Activated CD4-positive, CD25-positive, alpha-beta regulatory T cell treated with anti-CD3 and anti-CD28 coated beads, Interleukin-2, amount 50 U/mL, for 24 hours (primary cell): ENCODE results near the gene IFNA17.
A peak's percentile ranks its signal among the peaks of the same experiment; 100 is the strongest.
"Not testable (repeated sequence)": the region's sequence is repeated elsewhere in the genome, so short reads cannot be mapped to it uniquely, and the experiment has no call there.

ENCODE experiments used
- ATAC-seq, 2 donors: fragments of 150-1000 bp; cut with Tn5 transposase; one replicate each; pipeline ENCODE4 v1.10.0; 2021; ENCODE audit warnings: mild to moderate bottlenecking in 1 of 2, moderate library complexity in 1 of 2

Gene IFNA17

DNA sequence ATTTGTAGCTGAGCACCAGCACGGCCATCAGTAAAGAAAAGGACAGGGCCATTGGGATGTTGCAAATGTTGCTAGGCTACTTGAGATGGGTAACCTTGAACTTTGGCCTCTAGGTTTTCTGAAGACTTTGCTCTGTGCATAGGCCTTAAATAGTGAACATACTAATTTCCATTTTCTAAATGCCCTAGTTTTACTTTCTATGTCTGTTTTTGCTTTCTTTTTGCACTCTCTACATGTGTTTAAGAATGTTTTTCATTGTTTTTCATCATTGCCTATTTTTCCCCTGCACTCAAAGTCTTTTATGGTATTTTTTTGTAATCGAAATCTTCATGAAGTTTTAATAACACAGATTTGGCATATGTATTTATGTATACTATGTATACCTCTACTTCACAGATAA, at the start of gene IFNA17:
Gene IFNA17, minus strand, starts transcription at position 101 of the 400 bp plus-strand sequence. Its CDS starts 49 bp downstream, at position 52.
- no peak for ATAC-seq

DNA sequence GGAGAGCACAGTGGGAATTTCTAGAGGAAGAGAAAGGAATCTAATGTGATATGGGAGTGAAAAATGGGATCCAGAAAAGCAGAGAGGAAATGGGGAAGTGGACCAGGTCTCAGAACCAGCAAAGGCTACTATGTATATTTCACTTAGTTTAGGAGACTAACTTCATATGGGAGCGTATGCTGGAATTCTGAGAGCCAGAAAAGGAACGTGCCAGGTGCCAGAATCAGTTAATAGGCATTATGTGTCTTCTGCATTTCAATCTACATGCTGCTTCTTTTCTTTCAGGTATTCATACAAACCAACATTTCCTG, 40.3 kb upstream of the IFNA17 start:
- ATAC-seq = no peak

DNA sequence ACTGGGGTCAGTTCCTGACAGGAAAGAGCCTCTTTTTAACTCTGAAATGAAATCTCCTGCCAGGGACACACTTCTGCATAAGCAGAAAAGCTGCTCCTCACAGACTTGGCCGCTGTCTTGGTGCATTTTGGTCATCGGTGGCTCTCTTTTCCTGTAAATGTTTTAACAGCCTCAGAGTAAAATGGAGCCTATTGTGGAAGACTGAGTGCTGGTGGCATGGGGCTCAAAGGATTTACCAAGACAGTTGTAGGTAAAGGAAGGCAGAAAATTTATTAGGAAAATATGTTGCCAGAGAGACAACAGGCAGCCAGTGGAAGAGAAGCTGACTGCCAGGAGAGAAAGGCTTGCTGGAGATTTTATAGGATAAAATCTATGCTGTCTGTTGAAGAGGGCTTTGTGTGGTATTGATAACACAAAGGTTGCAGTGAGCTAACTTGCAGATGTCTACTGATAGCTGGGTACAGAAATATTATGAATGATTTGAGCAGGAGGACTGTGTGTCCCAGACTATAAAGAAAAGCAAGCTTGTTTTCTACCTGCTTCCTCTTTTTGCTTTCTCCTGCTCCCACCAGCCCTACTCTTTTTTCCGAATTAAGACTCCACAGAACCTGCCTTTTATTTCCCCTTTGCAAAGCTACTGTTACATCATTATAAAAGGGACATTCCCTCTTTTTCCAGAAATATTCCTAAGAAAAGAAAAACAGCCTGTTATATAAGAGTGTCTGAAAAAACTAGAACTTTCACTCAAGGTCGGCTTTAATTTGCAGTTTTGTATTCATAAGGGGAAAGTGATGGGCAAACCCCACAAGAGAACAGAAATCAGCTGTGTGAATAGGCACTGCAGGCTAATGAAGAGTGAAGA, 39.7 kb upstream of the IFNA17 start:
- no peak for ATAC-seq

DNA sequence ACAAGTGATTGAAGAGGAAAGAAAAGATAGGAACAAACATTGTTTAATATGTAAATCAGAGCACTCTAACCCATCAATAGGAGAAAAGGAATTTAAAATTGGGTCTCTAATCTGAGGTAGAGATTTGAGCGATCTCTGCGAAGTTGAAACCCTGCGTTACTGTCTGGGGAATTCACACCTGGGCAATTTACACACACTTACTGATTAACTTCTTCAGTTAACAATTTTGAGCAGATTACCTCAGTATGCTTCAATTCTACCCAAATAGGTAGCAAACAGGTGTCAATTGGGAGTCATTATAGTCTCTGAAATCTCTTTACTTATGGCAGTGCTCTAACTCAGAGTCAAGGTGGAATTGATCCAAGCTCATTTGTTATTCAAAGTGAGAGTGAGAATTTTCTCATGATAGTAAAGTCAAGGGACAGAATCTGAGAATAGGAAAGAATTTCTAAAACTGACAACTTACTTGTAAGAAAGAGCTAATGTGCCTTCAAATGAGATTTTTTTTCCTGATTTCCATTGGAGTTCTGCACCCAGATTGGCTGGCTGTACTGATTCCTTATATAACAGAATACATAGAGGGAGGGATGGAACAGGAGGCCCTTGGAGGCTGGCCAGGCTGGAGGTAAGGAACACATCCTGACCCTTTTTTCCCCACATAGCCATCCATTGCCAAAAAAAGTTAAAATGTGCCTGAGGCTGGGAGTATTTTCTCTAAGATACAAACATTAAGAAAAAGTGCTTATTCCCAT, 38.9 kb upstream of the IFNA17 start:
- no peak for ATAC-seq

DNA sequence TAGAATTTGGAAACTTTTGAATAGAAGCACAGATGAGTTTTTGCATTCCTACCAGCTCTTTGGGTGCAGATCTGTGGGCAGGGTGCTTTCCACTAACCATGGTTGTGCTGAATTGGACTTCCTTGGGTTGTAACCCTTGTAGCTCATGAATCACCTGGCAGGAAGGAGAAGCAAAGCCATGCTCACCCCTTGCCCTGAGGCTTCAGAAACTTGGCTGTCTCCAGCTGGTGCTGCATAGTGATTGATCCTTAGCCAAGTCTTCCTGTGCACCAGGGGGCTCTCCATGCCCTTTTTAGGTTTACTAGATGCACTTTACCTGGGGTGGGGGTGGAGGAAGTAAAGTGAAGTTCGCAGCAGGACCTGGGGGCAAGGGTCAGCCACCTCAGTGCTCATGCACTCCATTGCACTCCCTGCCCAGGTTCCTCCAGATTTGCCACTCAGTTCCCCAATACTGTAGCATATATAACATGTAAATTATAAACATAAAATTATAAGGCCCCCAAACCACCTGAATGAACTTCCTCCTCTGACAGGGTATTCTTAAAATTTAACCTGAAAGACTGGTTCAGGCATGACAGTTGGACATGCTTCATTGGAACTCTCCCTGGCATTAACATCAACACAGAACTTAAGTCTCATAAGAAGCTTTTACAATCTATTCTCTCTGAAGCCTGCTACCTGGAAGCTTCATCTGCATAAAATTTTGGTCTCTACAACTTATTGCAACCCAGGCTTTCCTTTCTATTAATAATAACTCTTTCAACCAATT, 37.6 kb upstream of the IFNA17 start:
- no peak for ATAC-seq

DNA sequence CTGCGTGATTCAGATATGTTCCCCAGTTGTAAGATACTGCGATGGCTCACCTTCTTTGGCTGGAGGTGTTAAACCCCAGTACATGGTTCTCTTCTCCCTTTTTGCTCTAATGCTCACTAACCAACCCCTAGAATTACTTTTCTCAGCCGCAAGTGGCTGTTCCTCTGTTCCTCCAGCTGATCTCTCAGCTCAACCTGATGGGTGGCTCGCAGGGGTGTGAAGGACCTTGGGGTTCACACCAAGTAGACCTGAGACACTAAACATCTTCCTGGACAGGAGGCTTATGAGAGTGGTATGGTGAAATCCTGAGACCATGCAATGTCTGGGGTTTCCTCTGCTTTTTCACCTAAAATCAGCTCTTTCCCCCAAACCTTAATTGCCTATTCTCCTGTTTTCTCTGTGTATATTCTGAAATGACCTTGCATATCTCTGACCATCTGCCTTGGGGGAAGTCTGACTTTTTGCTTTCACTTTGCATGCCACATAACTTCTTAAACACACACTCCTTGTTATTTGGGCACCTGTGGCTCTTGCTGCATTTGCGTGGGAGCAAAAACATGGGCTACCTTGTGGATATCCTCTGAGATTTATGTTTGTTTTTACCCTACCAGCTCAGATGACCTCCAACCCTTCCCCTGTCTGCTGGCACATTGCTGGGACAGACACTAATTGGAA, 27.7 kb upstream of the IFNA17 start:
- no peak for ATAC-seq

DNA sequence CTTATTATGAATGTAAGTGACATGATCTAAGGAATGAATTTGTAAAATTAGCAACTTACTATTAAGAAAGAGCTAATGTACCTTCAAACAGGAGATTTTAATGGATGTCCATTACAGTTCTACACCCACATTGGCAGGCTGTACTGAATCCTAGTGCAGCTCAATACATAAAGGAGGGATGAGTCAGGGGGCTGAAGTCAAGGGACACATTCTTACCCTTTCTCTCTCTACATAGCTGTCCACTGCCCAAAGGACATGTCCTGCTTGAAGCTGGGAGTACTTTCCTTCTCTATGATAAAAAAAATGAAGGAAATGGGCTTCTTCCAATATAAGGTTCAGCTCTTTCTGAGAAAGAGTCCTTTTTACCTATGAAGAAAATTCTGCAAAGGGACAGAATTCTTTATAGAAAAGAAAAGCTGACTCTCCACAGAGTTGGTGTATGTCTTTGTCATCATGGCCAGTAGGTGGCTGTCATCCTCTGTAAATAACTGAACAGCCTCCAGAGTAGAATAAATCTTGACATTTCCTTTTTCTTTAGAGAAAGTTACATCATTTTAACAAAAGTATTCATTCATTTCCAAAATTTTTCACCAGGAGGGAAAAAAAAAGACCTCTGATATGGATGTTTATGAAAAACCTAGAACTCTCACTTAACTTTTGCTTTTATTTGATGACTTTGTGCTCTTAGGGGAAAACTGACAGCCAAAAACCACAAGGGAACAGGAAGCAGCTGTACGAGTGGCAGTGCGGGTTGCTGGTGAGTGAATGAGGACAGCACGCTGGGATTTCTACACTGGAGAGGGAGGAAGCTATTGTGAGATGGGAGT, 24.9 kb upstream of the IFNA17 start:
- no peak for ATAC-seq

DNA sequence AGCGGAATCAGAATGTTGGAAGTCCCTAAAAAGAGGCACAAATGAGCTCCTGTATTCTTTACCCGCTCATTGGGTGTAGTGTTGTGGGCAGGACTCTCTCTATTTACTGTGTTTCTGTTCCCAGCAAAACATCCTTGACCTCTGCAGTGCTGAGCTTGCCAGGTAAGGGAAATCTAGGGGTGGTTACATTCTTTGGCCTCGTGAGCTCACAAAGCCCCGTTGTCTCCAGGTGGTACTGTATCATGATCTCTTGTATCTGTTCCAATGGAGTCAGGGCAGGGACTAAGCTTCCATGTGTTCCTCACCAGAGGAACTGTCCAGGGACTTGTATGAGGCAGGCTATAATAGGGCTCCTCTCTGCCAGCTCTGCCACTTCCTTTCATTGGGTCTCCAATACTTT, 23.6 kb upstream of the IFNA17 start:
- ATAC-seq = no peak

DNA sequence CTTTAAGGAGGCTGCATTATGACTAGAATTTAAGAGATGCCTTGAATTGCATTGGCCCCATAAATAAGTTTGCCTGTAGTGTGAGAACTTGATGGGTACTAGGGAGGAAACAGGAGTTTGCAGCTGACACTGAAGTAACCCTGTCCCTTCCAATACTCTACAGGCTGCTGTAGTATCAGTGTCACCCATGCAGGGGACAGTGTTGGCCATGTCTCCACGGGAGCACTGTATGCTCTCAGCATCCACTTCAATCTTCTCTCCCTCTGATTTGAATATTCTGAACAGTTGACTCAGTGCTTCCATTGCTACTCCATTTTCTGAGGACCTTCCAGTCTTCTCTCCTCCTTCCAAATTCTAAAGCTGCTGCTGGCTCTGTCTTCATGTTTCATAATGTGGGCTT, 23.2 kb upstream of the IFNA17 start:
- no peak for ATAC-seq

DNA sequence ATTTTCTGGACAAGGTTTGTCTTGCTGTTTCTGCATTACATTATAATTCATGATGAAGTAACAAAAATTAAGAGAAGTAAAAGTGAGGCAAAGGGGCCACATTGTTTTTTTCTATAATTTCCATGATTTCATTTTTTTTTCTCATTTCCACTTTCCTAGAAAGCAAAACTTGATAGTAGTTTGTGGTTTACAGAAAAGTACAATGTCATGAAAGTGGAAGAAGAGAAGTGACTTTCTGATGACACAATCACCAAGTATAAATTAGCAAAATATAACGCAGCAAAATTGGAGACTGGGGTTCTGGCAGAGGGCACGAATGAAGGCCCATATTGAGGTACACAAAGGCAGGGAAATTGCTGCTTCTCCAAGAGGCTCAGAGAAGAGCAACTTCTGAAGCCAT, 16.8 kb upstream of the IFNA17 start:
- ATAC-seq = no peak

DNA sequence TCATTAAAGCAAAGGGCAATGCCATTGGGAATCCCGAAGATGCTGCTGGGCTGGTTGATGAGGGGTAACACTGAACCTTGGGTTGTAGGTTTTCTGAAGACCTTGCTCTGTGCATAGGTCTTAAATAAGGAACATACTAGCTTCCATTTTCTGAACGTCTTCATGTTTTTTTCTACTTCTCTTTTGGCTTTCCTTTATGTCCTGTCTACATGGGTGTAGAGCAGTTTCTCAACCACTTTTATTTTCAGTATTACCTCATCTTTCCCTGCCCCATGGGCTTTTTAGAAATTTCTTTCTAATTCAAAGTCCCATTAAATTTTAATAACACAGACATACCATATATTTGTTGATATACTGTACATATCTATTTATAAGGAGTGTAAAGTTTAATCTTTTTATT, 11.9 kb upstream of the IFNA17 start, which contains the start of gene IFNA14:
Gene IFNA14, minus strand, starts transcription at position 95 of the 400 bp plus-strand sequence. Its CDS starts 70 bp downstream, at position 25.
- no peak for ATAC-seq

DNA sequence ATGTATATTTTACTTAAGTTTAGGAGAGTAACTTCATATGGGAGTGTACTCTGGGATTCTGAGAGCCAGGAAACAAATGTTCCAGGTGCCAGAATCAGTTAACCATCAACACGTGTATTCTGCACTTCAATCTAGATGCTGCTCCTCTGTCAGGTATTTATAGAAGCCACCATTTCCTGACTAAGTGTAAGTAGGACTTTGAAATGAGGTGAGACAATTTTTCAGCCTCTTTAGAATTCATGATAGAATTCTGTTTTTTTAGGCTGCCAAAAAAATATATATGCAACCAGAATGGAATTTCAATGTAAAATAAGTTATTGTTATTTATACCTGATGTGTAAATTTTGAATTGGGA, 8.3 kb upstream of the IFNA17 start:
- not testable (repeated sequence) for ATAC-seq

DNA sequence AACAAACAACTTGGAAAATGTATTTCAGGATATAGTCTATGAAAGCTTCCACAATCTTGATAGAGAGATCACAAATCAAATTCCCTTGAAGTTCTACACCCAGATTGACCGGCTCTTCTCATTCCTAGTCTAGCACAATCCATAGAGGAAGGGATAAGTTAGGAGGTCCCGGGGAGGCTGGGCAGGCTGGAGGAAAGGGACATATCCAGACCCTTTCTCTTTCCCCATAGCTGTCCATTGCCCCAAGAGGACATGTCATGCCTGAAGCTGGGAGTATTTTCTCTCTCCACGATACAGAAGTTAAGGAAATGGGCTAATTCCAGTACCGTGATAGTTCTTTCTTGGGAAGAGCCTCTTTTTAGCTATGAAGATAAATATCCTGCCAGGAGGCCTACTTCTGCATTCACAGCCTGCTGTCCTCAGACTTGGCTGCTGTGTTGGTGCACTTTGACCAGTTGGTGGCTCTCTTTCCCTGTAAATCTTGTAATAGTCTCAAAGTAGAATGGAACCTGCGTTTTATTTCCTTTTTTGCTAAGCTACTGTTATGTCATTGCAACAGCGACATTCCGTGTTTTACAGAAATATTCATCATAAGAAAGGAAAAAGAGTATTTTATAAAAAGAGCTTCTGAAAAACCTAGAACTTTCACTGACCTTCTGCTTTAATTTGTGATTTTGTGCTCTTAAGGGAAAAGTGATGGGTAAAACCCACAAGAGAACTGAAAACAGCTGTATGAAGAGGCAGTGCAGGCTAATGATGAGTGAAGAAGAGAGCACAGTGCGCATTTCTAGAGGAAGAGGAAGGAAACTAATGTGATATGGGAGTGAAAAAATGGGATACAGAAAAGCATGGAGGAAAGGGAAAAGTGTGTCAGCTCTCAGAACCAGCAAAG, 7.7 kb upstream of the IFNA17 start:
- peak; percentile 36 to 48 for ATAC-seq

DNA sequence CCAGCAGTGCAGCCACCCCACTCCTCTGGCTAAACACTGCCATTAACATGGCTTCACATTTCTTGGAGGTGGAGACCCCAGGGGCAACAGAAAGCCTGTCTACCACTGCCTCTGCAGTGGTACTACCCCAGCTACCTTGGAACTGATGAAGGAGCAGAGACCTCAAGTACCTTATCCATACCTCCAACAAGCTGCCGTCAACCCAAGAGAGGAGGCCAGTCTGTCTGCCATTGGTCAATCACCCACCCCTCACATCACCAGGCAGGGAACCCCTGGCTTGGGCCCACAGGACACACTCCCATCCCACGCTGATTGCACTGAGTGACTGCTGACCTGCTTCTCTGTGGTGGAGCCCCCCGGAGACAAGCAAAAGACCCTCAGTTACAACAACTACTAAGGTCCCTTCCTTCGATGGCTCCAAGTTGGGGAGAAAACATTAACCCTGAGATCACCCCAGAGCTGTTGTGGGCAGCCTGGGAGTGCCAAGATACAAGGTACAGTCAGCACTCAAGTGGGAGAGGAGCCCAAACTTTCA, 6.2 kb upstream of the IFNA17 start:
- ATAC-seq = no peak

DNA sequence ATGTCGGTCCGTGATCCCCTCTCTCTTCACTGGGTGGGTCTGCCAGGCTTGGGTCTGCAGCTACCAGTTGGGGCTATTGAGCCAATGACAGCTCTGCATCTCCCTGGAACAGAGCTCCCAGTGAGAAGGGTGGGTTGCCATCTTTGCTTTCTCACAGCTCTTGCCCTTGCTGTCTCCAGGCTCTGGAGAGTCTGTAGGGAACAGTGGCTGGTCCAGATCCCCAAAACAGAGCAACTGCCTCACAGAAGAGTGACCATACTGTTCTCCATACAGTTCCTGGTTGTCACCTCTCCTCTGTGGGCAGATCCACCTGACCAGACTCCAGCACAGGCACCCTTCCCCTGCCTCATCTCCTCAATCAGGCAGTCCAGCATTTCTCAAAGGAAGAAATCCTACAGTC, 5.2 kb upstream of the IFNA17 start:
- ATAC-seq = no peak

DNA sequence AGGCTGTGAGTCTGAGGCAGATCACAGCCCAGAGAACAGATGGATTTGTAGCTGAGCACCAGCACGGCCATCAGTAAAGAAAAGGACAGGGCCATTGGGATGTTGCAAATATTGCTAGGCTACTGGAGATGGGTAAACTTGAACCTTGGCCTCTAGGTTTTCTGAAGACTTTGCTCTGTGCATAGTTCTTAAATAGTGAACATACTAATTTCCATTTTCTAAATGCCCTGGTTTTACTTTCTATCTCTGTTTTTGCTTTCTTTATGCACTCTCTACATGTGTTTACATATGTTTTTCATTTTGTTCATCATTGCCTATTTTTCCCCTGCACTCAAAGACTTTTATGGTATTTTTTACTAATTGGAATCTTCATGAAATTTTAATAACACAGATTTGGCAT, 10.8 kb downstream of the IFNA17 start, which contains the start of gene IFNA16:
Gene IFNA16, minus strand, starts transcription at position 101 of the 400 bp plus-strand sequence. Its CDS starts 6 bp downstream, at position 95.
- ATAC-seq = not testable (repeated sequence)

DNA sequence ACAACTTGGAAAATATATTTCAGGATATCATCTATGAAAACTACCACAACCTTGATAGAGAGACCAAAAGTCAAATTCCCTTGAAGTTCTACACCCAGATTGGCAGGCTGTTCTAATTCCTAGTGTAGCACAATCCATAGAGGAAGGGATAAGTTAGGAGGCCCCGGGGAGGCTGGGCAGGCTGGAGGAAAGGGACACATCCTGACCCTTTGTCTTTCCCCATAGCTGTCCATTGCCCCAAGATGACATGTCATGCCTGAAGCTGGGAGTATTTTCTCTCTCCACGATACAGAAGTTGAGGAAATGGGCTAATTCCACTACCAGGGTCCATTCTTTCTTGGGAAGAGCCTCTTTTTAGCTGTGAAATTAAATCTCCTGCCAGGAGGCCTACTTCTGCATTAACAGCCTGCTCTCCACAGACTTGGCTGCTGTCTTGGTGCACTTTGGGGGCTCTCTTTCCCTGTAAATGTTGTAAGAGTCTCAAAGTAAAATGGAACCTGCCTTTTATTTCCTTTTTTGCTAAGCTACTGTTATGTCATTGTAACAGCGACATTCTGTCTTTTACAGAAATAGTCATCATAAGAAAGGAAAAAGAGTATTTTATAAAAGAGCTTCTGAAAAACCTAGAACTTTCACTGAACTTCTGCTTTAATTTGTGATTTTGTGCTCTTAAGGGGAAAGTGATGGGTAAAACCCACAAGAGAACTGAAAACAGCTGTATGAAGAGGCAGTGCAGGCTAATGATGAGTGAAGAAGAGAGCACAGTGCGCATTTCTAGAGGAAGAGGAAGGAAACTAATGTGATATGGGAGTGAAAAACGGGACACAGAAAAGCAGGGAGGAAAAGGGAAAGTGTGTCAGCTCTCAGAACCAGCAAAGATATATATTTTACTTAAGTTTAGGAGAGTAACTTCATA, 14.4 kb downstream of the IFNA17 start:
- ATAC-seq = not testable (repeated sequence)

DNA sequence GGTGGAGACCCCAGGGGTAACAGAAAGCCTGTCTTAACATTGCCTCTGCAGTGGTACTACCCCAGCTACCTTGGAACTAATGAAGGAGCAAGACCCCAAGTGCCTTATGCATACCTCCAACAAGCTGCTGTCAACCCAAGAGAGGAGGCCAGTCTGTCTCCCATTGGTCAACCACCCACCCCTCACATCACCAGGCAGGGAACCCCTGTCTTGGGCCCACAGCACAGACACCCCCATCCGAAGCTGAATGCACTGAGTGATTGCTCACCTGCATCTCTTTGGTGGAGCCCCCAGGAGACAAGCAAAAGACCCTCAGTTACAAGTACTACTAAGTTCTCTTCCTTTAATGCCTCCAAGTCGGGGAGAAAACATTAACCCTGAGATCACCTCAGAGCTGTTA, 15.9 kb downstream of the IFNA17 start:
- ATAC-seq = not testable (repeated sequence)

DNA sequence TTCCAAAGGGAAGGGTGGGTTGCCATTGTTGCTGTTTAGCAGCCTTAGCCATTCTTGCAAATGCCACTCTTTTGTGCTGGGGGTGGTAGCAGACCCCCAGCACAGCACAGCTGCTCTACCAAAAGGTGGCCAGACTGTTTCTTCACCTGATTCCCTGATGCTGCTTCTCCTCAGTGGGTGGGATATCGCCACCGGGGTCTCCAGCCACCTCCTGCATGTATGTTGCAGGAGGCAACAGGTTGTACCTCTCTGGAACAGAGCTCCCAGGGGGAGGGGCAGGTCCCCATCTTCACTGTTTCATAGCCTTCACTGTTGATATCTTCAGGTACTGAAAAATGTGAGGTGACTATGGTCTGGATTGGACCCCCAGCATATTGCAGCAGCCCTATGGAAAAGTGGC, 17.2 kb downstream of the IFNA17 start:
- ATAC-seq = not testable (repeated sequence)
